HL-60/S4 (cell line): Measurements from ENCODE around the gene NCAPG2.

Source experiments
- in situ Hi-C: fragments of 300-500 bp; cut with MboI; formaldehyde crosslinking; loops from 2 replicates; pipeline ENCODE4 v1.14.3; 2022; ENCODE audit warnings: low sequenced_read_pairs

NCAPG2 gene, protein sequence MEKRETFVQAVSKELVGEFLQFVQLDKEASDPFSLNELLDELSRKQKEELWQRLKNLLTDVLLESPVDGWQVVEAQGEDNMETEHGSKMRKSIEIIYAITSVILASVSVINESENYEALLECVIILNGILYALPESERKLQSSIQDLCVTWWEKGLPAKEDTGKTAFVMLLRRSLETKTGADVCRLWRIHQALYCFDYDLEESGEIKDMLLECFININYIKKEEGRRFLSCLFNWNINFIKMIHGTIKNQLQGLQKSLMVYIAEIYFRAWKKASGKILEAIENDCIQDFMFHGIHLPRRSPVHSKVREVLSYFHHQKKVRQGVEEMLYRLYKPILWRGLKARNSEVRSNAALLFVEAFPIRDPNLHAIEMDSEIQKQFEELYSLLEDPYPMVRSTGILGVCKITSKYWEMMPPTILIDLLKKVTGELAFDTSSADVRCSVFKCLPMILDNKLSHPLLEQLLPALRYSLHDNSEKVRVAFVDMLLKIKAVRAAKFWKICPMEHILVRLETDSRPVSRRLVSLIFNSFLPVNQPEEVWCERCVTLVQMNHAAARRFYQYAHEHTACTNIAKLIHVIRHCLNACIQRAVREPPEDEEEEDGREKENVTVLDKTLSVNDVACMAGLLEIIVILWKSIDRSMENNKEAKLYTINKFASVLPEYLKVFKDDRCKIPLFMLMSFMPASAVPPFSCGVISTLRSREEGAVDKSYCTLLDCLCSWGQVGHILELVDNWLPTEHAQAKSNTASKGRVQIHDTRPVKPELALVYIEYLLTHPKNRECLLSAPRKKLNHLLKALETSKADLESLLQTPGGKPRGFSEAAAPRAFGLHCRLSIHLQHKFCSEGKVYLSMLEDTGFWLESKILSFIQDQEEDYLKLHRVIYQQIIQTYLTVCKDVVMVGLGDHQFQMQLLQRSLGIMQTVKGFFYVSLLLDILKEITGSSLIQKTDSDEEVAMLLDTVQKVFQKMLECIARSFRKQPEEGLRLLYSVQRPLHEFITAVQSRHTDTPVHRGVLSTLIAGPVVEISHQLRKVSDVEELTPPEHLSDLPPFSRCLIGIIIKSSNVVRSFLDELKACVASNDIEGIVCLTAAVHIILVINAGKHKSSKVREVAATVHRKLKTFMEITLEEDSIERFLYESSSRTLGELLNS

DNA sequence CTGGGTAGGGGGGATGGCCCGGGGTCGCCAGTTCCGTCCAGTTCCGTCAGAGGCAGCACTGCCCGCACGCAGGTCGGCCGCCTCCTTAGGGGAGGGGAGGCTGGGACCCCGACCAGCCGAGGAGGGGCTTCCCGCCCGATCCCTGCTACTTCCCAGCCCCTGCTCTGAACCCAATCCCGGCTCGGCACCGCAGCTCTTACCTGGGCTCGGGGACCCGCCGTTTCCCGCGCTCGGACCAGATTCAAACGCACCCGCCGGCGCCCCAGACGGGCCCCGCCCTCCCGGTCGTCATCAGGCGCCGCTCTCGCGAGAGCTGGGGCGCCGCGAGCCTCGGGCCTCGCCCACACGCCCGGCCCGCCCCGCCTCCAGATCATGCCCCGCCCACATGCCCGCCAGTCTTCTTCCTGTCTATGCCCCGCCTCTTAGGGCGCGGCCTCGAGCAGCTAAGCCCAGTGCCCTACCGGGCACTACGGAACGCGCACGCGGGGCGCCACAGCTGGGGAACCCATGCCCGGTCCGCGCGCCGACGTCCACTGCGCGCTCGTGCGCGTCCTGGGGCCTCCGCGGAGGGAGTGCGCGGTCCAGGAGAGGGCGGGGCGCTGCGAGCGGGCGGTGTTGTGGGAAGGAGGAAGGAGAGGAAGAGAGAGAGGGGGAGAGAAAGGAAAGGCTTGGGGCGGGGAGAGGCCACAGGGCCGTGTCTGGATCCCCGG lies at the start of gene NCAPG2:
TSS of gene NCAPG2 (minus strand) at position 281 of the 710 bp plus-strand sequence. CDS start 2,905 bp downstream, outside the sequence.
- in situ Hi-C loops = no loop called here

GRCh38 chr7:158753900-158754299 lies 49.3 kb upstream of the NCAPG2 start:
- in situ Hi-C loops = no loop called here

DNA sequence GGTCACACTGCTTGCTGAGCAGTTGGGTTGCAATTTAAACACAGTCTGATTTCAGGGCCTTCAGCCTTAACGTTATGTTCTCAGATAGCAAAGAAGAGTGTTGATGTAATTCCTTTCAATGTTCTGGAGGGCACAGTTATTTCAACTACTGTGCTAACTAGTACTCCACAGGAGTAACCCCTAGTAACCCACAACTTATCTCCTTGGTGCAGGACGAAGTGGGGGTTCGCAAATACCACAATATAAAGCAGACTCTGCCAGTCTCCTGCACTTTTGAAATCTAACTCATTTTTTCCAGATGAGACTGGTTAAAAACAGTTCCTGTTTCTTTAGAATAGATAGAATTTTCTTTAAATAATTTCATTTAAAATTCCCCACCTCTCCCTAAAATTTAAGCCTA lies 47.1 kb upstream of the NCAPG2 start:
- in situ Hi-C loops = no loop called here

DNA sequence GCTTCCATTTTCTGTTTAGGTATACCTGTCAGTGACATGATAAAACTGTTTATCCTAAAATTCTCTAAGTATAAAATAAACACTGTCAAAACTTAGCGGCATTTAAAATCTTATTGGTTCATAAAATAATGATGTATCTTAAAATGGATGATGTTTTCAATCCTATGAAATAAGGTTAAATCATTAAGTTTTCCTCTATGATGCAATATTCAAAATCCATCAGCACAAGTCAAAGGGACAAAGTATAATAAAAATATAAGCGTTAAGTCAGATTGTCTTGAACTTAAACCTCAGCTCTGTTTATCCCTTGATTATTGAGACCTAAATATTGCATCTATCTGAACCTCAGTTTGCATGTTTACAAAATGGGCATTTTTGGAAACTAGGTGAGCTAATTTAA lies 46.6 kb upstream of the NCAPG2 start:
- in situ Hi-C loops = no loop called here

DNA sequence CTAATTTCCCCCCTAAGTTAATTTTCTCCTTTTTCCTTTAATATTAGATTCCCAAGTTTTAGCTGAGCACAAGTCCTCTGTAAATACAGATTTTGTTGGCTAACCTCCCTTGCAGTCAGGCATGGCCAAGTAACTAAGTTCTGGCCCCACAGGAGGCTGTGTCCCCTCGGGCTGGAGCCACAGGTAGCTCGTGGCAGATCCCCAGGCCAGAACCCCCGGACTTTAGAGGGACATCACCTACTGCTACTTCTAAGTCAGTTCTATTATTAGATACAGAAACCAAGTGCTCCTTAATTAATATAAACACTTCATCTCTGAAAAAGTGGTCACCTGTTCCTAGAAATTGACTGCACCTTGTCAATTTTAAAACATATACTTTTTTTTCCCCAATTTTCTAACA lies 46.1 kb upstream of the NCAPG2 start:
- in situ Hi-C loops = no loop called here

- in situ Hi-C loops = no loop called here
Observed at GRCh38 chr7:158749396-158749795, 44.8 kb upstream of the NCAPG2 start.

DNA sequence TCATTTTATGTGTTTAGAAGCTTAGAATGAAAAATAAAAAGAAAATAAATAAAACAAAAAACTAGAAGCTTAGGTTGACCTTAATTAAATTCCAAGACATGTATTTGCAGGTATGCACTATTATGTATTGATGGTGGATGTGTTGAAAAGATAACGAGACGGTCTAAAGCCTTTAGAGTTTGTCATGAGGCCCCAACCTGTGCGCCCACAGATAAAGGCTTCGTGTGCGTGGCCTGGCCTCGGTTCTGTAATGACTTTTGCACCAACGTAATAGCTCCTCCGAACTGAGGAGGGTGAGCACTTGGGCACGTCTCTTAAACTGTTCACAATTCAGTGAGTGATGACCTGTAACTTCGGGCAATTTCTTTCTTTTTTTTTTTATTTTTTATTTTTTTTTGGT lies 43.7 kb upstream of the NCAPG2 start:
- in situ Hi-C loops = no loop called here

DNA sequence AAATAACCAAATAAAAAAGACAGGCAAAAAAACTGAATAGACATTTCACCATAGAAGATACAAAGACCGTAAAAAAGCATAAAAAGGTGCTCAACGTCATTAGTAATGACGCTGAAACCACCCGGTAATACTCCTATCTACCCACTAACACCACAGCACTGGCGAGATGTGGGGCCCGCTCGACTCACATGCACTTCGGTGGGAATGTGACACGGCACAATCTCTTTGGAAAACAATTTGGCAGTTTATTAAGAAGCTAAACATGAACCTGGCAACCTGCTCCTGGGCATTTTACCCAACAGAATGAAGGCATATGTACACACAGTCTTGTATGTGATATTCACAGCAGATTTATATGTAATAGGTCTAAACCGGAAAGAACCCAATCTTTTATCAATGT lies 42.8 kb upstream of the NCAPG2 start:
- in situ Hi-C loops = no loop called here

DNA sequence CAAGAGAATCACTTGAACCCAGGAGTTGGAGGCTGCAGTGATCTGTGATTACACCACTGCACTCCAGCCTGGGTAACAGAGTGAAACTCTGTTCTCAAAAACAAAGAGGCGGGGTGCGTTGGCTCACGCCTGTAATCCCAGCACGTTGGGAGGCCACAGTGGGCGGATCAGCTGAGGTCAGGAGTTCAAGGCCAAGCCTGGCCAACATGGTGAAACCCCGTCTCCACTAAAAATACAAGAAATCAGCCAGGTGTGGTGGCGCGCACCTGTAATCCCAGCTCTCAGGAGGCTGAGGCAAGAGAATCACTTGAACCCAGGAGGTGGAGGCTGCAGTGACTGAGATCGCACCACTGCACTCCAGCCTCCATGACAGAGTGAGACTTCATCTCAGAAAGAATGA lies 42.4 kb upstream of the NCAPG2 start:
- in situ Hi-C loops = no loop called here

DNA sequence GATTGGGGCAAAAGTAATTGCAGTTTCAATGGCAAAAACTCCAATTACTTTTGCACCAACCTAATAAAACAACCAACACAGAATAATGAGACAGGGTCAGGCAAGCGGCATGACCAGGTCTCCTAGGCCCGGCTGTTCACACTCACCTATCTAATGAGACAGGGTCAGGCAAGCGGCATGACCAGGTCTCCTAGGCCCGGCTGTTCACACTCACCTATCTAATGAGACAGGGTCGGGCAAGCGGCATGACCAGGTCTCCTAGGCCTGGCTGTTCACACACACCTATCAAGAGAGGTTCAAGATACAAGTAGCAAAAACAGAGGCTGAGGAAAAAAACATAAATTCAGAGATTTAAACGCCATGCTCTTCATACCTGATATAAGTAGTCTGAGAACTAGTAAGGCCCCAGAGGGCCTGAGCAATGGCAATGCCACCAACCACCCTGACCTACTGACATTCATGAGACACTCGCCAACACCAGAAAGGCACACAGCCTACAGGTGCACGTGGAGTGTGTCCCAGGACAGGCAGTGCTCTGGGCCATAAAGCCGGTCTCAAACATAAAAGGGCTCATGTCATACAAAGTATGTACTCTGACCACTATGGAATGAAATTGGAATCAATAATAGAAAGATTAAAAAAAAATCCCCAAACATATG lies 40.6 kb upstream of the NCAPG2 start:
- in situ Hi-C loops = no loop called here

DNA sequence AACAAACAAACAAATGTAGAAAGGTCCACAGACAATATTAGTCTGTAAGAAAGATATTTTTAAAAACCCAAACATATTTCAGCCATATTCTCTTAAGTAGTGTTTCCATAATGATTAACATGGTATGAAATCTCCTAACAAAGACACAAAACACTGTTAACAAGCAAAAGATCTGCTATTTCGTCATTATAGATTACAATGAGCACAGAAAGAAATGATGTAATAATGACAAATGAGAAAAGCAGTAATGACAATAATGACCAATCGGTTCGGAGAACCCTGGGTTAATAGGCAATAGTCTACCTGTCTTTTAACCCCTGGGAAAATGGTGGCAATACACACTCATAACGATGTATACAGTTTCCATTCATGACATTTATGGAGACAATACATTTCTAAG lies 39.5 kb upstream of the NCAPG2 start:
- in situ Hi-C loops = no loop called here

DNA sequence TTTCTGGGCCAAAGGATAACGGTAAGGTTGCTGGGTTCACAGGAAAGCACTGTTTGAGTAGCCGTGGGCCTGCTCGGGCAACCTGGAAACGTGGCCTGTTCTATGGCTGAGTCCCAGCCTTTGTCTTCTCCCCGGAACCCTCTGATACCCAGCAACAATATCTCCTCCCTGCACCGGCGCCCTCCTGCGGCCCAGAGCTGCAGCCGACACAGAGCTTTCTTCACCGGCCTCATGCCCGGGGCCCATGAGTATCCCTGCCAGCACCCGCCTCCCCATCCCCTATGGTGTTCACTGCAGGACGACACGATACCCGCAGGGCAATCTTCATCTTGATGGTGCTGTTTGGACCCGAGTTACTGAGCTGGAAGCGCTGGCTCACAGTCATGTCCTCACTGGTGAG lies 38.6 kb upstream of the NCAPG2 start:
- in situ Hi-C loops = no loop called here

- in situ Hi-C loops = no loop called here
Observed at GRCh38 chr7:158742065-158742821, 37.6 kb upstream of the NCAPG2 start.

DNA sequence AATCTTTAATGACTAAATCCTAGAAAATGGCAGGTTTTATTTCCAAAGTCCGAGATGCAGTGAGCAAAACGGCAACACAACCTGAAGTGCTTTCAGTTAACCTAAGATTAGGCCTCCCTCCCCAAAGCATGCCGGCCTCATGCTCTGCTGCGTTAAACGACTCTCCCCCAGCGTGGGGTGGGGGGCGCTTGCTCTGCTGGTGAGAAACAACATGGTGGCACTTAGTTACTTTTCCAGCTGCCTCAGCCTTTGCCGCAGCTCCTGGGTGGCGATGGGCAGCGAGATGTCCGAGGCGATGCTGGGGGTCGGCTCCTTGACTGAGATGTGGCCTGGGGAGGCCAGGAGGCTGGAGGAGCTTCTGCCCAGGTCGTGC lies 36.7 kb upstream of the NCAPG2 start:
- in situ Hi-C loops = no loop called here

- in situ Hi-C loops = no loop called here
Observed at GRCh38 chr7:158740657-158741293, 36.2 kb upstream of the NCAPG2 start.

DNA sequence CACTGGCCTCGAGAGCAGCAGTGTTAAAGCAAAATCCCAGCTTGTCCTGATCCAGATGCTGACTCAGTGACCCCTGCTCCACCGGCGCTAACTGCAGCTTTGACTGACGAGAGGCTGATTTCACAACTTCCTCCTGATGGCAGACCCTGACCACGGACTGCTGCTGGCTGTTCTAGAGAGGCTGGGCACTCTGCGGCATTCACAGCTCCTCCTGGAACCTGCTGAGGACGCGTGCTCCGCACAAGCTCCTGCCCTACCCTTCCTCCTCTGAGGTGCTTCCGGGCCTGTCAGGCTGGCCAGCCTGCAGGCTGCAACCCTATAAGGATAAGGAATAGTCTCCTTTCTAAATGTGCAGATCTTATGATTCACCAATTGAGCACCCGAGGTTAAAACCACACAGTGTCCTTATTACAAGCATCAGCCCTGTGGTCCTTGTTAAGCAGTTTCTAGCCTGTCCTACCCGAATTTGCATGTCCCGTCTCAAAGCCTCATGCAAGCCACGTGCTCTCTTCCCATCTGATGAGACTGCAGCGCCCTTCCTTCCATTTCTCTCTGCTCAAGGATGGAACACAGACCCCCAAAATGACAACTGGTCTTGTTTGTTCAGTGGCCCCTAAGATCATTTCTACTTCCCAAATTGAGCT lies 35.5 kb upstream of the NCAPG2 start:
- in situ Hi-C loops = no loop called here

GRCh38 chr7:158738841-158739240 lies 34.2 kb upstream of the NCAPG2 start:
- in situ Hi-C loops = no loop called here

DNA sequence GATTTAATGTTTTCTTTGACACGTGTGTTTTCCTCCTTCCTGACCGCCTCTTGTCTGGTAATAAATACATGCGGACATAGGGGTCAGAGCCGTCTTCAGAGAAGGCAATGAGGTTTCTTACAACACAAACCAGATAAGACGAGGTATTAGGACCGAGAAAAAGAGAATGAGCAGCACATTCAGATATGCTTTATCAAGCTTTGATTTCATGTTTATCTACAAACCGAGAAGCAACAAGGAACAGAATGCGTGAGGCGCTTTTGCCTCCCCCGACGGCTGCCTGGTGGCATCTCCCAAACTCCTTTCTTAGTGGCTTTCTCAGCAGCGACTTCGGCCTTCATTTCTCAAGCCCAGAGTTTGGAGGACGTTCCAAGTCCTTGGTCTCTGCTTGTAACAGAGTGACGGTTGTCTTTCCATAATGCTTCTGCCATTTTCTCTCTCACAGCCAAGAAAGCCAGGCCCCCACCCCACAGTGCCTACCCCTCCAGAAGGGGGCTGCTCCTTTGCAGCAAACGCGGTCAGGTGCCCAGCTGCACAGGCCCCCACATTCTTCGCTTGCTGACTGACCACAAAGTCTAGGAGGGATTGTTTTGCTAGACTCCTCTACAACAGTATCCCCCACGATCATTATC lies 32.6 kb upstream of the NCAPG2 start:
- in situ Hi-C loops = no loop called here
